Suprapubic skin (tissue), 3 donors: ENCODE results near the gene DLGAP5.

Experiments used
- EP300 ChIP-seq: sonication (generic); formaldehyde crosslinking; IDR thresholded peaks from one replicate; pipeline ENCODE4 v1.6.1; 2017; ENCODE audit warnings: antibody characterized with exemption
- TF ChIP-seq, protein P1 (sequence below), 2 donors: fragments of 200-600 bp in 1 of 2; fragments of 450-650 bp in 1 of 2; sonication (generic) in 1 of 2; IDR thresholded peaks; one replicate each; pipeline ENCODE4 v1.5.1; 2016 to 2019; ENCODE audit warnings: antibody characterized with exemption in 2 of 2, mild to moderate bottlenecking in 1 of 2, moderate library complexity in 1 of 2

DNA sequence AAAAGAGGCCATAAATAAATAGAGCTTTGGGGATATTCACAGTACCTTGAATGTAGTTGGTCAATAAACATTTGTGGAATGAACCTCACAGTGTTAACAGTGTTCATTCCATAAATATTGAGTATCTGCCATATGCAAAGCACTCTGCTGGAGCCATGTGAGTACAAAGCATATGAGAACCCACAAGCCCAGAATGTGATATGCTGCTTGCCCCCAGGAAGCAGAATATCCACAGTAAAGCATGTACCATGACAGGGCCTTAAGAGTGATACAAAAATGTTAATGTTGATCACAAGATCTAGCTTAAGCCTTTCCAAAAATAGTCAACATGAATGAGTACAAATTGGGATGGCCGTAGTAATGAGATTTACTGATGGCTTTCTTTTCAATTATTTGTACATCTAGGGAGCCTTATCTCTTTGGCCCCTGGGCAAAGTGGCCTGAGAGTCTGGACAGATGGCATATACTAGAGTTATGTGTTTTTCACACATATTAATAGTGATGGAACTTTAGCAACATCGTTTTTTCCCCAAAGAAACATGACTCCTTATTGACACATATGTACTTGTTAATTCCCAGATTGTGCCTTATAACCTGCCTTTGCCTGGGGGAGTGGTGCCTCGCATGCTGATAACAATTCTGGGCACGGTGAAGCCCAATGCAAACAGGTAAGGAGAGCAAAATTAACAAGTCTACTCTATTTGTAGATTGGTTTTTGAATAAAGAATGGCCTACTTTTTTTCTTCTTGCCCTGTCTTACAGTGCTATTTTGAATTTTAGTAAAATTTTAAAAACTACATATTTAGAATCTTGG lies 51.5 kb downstream of the DLGAP5 start:
- no peak for TF ChIP-seq EP300
- TF ChIP-seq, protein P1, sequence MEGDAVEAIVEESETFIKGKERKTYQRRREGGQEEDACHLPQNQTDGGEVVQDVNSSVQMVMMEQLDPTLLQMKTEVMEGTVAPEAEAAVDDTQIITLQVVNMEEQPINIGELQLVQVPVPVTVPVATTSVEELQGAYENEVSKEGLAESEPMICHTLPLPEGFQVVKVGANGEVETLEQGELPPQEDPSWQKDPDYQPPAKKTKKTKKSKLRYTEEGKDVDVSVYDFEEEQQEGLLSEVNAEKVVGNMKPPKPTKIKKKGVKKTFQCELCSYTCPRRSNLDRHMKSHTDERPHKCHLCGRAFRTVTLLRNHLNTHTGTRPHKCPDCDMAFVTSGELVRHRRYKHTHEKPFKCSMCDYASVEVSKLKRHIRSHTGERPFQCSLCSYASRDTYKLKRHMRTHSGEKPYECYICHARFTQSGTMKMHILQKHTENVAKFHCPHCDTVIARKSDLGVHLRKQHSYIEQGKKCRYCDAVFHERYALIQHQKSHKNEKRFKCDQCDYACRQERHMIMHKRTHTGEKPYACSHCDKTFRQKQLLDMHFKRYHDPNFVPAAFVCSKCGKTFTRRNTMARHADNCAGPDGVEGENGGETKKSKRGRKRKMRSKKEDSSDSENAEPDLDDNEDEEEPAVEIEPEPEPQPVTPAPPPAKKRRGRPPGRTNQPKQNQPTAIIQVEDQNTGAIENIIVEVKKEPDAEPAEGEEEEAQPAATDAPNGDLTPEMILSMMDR (IDR thresholded peaks at IDR 0.05), result no peak
